Right lung (tissue), 5 donors: ENCODE results near the gene SLC22A12. TPM values are rescaled to one million over a fixed set of nuclear protein-coding genes. Genes with fewer than 3 reads are reported as not detected.
"Not testable (repeated sequence)": the region's sequence is repeated elsewhere in the genome, so short reads cannot be mapped to it uniquely, and the experiment has no call there.

Experiments
- DNase-seq, 2 donors: peaks; one replicate each; pipeline ENCODE4 v3.0.0-alpha.2; 2013
- polyA plus RNA-seq, 5 donors: library from polyadenylated mRNA; unstranded; fragments of 120-200 nt; gene quantifications; one replicate each; pipeline versions ENCODE4 v1.2.1 to v1.2.3, GENCODE V29; 2013; ENCODE audit warnings: inconsistent platforms in 1 of 5, low replicate concordance in 1 of 5; ENCODE audit not compliant: insufficient read length in 5 of 5, insufficient read depth in 1 of 5

Gene SLC22A12
- polyA plus RNA-seq, 5 donors, result not detected

DNA sequence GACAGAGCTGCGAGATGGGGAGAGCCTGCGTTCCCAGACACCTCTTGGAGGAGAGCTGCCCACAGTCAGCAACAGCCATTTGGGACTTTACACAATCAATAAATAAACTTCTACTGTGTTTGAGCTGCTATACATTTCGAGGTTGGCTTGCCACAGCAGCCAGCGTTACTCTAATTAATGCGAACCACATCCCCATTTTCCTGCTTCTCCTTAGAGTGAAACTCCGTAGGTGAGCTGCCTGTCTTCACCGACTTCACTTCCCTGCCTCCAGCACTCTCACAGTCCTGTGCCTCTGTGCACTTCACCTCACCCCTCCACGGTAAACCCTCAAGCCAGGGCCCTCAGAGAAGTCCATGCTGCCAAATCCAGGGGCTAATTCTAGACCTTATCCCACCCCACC is 5.9 kb upstream of the SLC22A12 start:
- DNase-seq, result no peak

DNA sequence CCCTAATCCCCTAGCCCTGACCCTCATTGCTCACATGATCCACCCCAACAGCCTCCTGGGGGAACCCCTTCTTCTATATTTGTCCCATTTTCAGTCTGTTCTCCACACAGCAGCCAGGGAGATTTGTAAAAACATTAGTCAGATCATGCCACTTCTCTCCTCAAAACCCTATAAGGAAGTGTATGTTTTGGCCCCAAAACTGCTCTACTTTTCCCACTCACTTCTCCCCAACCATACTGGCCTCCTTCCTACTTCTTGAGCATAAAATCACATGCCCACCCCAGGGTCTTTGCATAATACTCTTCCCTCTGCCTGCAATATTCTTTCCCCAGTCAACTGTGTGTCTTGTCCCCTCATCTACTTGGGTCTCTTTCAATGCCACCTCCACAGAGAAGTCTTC is 4.7 kb upstream of the SLC22A12 start:
- no peak for DNase-seq

DNA sequence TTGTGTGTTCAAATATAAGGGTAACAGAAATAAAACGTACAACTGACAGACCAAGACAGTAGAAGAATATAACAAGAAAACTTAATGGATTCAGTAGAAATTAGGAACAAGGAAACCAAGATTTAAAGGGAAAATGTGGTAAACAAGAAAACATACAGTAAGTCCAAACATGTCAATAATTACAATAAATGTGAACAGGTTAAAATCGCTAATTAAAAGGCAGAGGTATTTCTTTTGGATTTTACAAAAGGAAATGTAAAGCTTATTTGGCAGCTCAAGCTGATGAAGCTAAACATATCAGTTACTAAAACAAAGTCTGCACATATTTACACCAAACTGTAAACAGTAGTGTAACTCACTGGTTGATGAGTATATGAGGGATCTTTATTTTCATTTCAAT is 2.3 kb upstream of the SLC22A12 start:
- DNase-seq, result no peak

DNA sequence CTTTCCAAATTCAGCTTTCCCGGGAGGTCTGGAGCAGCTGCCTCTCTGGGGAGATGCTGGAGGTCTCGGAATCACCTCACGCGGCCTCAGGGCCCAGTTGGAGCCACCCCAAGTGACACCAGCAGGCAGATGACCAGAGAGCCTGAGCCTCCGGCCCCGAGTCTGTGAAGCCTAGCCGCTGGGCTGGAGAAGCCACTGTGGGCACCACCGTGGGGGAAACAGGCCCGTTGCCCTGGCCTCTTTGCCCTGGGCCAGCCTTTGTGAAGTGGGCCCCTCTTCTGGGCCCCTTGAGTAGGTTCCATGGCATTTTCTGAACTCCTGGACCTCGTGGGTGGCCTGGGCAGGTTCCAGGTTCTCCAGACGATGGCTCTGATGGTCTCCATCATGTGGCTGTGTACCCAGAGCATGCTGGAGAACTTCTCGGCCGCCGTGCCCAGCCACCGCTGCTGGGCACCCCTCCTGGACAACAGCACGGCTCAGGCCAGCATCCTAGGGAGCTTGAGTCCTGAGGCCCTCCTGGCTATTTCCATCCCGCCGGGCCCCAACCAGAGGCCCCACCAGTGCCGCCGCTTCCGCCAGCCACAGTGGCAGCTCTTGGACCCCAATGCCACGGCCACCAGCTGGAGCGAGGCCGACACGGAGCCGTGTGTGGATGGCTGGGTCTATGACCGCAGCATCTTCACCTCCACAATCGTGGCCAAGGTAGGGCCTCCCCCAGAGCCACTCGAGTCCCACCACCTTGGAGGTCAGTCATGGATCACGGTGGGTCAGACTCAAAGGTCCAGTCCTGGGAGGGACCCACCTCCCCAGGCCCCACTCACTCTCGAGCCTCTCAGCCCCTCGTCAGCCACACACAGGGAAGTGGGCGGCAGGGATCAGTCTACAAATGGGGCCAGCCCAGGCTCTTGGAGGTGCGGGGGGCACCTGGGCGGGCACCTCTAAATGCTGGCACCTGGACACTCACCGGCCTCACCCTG is 525 bp downstream of the SLC22A12 start:
- DNase-seq, result no peak

DNA sequence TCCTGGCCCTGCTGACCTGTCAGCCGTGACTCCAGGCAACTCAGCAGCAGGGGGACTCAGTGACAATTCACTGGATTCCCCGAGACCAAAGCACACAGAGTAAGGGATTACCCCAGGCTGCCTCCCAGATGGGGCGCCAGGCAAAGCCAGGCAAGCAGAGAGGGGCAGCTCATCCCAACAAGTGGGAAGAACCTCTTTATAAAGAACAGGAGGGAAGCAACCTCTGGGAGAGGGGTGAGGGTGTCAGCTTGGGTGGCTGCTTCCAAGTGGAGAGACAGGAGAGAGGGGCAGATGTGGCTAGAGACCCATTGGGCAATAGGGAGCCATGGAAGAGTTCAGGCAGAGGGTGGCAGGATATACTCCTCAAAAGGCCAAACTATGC is 1.2 kb downstream of the SLC22A12 start:
- DNase-seq, result no peak

DNA sequence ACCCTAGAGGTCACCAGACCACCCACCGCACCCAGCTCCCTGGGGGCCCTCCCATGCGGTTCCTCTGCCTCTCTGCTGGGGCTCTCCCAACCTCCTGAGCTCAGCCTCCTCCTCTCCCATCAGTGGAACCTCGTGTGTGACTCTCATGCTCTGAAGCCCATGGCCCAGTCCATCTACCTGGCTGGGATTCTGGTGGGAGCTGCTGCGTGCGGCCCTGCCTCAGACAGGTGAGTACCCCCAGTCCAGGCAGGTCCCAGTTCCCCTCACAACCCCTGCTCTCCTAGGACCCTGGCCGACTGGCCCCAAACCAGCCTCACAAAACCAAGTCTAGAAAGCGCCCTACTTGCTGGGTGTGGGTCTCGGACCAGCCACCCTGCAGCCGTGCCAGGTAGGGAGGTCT is 1.6 kb downstream of the SLC22A12 start:
- DNase-seq, result no peak

DNA sequence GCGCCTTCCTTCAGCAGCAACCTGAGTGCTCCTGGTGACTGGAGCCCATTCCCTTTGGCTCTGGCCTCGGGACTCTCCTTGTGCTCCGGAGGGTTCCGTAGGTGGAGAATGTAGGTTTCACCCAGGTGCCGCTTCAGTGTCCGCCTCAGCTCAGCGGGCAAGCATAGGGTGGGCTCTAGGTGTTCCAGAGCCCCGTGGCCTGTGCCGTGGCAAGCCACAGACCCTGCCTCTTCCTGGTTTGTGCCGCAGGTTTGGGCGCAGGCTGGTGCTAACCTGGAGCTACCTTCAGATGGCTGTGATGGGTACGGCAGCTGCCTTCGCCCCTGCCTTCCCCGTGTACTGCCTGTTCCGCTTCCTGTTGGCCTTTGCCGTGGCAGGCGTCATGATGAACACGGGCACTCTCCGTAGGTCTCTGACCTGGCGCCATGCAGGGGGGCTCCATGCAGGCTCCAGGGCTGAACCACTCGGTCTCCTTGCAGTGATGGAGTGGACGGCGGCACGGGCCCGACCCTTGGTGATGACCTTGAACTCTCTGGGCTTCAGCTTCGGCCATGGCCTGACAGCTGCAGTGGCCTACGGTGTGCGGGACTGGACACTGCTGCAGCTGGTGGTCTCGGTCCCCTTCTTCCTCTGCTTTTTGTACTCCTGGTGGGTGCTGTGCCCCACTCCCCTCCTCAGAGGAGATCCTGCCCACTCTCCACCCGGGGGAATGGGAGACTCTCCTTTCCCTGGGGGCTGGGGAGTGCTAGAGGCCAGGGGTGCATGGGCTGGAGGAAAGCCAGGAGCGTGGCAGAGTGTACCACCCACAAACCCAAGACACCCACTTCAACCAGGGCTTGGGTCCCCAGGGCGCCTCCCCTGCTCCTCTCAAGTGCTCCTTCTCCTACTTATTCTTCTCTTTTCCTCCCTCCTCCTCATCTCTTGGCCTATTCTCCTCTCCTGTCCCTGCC is 2.4 kb downstream of the SLC22A12 start:
- no peak for DNase-seq

DNA sequence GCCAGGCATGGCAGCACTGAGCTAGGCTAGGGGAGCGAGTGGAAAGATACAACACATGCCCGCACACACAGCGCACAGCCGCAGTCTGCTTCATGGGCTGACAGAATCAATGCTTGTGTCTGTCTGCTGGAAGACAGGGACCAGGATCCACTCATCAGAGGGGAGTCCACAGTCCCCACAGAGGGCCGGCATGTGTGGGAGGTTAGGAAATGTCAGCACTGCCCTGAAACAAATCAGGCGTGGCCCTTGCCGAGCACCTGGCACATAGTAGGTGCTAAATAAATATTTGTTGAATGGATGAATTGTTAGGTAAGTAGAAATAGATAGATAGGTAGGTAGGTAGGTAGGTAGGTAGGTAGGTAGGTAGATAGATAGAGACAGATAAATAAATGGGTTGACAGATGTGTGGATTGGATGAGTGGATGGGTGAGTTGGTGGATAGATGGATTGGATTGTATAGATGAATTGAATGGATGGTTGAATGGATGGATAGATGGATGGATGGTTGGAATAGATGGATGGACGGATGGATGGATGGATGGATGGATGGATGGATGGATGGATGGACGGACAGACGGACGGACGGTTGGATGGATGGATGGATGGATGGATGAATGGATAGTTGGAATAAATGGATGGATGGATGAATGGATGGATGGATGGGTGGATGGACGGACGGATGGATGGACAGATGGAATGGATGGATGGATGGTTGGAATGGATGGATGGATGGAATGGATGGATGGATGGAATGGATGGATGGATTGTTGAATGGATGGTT is 3.3 kb downstream of the SLC22A12 start:
- no peak for DNase-seq

DNA sequence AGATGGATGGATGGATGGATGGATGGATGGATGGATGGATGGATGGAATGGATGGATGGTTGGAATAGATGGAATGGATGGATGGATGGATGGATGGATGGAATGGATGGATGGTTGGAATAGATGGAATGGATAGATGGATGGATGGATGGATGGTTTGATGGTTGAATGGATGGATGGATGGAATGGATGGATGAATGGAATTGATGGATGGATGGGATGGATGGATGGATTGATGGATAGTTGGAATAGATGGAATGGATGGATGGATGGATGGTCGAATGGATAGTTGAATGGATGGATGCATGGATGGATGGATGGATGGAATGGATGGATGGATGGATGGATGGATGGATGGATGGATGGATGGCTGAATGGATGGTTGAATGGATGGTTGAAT is 4.9 kb downstream of the SLC22A12 start:
- not testable (repeated sequence) for DNase-seq

DNA sequence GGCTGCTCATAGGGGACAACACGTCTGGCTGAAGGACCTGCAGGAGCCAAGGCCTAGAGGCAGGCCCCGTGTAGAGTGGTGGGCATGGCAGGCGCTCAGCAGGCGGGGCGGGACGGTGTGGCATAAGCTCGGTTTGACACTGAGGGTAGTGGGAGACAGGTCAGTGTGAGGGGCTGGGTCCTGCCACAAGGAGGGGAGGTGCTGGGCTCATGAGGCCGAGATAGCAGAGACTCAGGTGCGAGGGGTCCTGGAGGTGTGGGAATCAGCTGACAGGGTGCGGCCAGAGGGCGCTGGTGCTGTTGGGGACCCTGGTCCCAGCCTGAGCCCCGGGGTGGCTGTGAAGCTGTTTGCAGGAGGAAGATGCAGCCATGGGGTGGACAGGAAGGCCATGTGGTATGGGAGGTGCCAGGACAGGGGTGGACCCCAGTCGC is 6.7 kb downstream of the SLC22A12 start:
- no peak for DNase-seq

DNA sequence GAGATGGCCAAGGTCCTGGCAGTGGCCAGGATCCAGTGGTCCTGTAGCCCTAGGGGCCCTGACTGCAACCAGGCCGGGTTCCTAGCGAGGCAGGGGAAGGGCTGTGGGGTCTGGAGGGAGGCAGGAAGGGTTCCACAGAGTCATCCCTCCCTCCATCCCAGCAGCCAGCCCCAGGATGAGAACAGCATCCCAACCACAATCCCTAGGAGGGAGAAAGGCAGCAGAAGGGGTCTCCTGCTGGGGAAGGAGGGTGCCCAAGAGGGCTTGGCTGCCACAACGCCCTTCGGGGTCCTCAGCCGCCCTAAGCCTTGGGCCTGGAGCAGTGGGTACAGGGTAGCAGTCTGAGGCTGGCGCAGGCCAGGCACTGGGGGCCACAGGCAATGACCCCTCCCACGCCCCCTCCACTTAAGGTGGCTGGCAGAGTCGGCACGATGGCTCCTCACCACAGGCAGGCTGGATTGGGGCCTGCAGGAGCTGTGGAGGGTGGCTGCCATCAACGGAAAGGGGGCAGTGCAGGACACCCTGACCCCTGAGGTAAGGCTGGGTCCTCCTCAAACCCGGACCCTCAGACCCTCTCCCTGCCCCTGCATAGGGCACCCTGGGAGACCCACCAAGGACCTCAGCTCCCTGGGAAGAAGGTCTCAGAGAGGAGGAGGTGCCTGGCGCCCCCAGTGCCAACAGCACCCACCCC is 7.2 kb downstream of the SLC22A12 start:
- DNase-seq, result no peak

DNA sequence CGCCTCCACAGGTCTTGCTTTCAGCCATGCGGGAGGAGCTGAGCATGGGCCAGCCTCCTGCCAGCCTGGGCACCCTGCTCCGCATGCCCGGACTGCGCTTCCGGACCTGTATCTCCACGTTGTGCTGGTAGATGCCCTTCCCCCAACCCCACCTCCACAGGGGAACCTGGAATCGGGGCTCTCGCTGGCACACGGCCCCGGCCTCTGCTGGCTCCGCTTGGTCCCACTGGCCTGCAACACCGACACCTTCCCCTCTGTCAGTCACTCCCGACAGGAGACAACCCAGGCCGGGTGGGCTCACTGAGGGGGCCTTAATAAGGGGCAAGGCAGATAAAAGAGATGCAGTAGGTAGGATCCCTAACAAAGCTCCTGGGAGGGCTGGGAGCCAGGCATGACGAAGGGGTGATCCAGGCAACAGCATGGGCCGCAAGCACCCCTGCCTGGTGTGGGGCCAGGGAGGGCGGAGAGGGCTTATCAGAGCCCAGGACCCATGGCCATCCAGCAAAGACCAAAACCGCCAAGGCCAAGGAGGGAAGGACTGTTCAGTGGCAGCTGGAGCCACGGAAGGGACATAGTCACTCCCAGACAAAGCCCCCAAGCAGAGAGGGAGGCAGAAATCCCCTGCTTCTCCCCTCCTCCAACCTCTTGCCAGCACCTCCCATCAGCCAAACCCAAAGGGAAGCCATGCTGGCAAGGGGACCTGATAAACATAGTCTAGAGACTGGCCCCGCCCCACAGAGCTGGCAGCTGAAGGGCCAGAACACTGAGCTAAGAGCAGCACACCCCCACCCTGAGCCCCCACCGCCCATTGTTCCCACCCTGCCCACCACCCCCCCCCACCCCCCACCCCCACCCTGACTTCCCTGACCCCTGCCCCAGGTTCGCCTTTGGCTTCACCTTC is 8.0 kb downstream of the SLC22A12 start:
- no peak for DNase-seq

DNA sequence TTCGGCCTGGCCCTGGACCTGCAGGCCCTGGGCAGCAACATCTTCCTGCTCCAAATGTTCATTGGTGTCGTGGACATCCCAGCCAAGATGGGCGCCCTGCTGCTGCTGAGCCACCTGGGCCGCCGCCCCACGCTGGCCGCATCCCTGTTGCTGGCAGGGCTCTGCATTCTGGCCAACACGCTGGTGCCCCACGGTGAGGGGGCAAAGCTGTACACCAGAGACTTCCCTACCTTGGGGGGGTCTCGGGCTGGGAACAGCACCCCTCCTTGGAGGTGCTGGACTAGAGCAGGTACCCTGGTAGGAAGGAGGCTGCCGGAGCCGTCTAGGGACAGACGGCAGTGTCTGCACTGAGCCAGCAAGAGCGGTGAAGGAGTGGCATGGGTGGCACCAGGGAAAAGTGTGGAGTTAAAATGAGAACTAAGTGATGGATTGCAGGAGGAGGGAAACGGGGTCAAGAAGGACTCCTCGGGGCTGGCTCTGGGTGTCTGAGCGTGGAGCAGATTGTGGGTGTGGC is 8.7 kb downstream of the SLC22A12 start:
- DNase-seq, result no peak

DNA sequence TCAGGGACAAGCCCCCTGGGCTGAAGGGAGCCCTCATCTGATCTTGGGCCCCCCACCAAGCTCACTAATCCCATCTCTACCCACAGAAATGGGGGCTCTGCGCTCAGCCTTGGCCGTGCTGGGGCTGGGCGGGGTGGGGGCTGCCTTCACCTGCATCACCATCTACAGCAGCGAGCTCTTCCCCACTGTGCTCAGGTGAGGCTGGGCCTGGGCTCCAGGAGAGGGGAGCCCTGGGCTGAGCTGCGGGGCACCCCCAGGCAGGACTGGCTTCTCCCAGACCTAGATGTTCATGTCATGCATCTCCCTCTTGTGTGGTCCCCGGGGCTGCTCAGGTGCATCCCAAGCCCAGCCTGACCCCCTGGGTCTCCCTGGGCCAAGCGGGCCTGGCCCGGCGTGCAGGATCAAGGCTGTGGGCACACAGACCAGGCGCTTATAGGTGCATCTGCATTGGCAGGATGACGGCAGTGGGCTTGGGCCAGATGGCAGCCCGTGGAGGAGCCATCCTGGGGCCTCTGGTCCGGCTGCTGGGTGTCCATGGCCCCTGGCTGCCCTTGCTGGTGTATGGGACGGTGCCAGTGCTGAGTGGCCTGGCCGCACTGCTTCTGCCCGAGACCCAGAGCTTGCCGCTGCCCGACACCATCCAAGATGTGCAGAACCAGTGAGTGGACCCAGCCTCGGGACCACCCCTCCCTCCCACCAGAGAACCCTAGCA is 9.4 kb downstream of the SLC22A12 start:
- DNase-seq, result no peak

DNA sequence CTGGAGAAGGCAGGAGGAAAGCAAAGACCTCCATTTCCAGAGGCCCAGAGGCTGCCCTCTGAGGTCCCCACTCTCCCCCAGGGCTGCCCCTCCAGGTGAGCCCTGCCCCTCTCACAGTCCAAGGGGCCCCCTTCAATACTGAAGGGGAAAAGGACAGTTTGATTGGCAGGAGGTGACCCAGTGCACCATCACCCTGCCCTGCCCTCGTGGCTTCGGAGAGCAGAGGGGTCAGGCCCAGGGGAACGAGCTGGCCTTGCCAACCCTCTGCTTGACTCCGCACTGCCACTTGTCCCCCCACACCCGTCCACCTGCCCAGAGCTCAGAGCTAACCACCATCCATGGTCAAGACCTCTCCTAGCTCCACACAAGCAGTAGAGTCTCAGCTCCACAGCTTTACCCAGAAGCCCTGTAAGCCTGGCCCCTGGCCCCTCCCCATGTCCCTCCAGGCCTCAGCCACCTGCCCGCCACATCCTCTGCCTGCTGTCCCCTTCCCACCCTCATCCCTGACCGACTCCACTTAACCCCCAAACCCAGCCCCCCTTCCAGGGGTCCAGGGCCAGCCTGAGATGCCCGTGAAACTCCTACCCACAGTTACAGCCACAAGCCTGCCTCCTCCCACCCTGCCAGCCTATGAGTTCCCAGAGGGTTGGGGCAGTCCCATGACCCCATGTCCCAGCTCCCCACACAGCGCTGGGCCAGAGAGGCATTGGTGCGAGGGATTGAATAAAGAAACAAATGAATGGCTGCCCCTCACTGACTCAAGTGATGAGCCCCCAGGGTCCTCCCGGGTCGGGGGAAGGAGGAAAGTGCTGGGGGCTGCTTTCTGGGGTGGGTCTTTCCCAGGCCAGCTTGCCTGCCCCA is 10.8 kb downstream of the SLC22A12 start:
- no peak for DNase-seq

DNA sequence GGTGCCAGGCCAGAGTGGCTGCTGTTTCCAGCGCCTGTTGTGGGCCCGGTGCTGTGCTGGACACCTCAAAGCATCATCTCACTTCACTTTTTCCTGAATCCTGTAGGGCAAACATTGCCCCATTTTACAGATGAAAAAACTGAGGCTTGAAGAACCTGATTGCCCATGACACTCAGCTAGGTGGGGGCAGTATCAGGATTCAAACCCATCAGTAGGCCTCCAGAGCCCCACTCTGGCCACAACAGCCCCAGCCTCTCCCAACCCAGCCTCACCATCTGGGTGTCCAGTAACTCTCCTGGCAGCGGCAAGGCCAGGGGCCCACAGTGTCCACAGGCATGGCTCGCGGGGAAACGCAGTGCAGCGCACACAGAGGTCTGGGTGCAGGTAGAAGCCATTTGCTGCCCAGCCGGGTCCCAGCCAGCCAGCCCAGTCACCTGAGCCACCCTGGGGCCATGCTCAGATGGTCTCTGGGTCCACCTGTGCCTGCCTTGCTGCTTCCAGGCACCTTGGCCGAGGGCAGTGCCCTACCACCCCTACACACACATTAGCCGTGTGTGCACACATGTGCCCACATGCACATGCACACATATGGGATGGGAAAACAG is 11.5 kb downstream of the SLC22A12 start:
- no peak for DNase-seq

DNA sequence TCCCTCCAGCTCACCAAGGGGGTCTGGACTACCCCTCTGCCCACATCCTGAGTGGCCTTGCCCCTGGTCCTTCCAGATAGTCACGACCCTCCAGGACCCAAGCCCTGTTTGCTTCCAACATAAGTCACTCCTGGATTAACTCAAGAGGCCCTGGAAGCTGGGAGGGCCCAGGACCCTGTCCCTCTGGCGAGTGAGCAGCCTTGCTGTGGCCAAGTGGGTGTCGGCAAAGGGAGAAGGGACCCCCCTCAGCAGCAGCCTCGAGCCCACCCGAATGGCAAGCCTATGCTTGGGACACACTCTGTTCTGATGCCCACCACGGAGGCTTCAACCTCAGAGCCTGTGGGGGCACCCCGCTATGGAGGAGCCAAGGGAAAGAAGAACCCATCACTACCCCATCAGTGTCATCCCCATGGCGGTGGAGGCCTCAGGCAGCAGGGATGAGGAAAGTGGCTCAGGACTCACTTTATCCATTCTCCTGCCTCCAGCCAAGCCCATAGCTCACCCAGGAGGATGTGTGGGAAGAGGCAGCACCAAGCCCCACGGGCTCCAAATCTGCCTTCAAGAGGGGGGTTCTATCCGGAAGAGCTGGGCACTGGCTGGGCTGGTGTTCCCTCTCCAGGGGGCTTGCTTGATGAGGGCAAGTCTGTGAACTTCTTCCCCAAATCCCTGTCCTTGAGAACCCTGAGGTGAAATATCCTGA is 12.5 kb downstream of the SLC22A12 start:
- no peak for DNase-seq
